Measurements from ENCODE around the gene ACOT12.

DNA sequence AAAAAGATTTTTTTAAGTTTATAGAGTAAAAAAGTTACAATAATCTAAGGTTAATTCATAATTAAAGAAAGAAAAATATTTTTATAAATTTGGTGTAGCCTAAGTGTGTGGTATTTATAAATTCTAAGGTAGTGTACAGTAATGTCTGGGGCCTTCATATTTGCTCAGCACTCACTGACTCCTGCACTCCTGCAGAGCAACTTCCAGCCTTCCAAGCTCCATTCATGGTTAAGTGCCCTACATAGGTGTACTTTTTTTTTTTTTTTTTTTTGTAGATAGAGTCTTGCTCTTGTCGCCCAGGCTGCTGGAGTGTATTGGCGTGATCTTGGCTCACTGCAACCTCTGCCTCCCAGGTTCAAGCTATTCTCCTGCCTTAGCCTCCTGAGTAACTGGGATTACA, 10.1 kb downstream of the ACOT12 start:
- TF ChIP-seq CTCF (IDR thresholded peaks at IDR 0.05) (no peak), EP300 (IDR thresholded peaks at IDR 0.05) (no peak)
